Measurements from ENCODE around the gene PRKAG2. TPM values are rescaled to one million over a fixed set of nuclear protein-coding genes. Genes with fewer than 3 reads are reported as not detected.

PRKAG2 gene
- total and polyA plus RNA-seq, 9 donors = 9.3 to 37.7 (median 22.6) TPM

DNA sequence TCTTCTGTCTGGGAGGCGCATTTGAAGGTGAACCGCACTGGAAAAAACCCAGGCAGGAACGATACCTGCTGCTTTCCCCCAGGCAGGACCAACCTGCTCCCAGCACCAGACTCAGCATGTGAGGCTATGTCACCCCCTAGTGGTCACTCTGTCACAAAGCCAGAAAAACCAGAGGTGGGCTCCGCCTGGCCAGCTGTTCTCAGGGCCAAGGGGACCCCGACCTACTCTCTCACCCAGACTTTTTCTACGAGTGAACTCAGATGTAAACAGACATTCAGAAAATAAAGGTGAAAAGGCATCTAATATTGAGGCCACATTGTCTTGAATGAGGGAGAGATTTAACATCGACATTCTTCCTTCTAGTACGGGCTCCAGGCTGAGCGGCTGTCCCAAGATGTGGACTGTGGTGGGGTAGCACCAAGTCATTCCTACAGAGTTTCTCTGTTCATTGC, 117.3 kb downstream of the PRKAG2 start:
- no peak for TF ChIP-seq POLR2A (IDR thresholded peaks at IDR 0.05)
- TF ChIP-seq, protein P1, sequence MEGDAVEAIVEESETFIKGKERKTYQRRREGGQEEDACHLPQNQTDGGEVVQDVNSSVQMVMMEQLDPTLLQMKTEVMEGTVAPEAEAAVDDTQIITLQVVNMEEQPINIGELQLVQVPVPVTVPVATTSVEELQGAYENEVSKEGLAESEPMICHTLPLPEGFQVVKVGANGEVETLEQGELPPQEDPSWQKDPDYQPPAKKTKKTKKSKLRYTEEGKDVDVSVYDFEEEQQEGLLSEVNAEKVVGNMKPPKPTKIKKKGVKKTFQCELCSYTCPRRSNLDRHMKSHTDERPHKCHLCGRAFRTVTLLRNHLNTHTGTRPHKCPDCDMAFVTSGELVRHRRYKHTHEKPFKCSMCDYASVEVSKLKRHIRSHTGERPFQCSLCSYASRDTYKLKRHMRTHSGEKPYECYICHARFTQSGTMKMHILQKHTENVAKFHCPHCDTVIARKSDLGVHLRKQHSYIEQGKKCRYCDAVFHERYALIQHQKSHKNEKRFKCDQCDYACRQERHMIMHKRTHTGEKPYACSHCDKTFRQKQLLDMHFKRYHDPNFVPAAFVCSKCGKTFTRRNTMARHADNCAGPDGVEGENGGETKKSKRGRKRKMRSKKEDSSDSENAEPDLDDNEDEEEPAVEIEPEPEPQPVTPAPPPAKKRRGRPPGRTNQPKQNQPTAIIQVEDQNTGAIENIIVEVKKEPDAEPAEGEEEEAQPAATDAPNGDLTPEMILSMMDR (IDR thresholded peaks at IDR 0.05) = peak; percentile 79 to 85 (median 84)
- H3K4me3 ChIP-seq = no peak overlapping the region
- H3K9me3 ChIP-seq = no peaks in the 10 kb centered on the region
- DNase-seq = peak; percentile 64 to 71 (median 67)
- H3K27me3 ChIP-seq = no peaks in the 10 kb centered on the region
- H3K4me1 ChIP-seq (ENCODE audit: insufficient read depth) = peaks cover 30% of the 10 kb centered on the region
- 36 to 42% (median 40%) methylated on average over 9 of the region's 9 CpGs for WGBS, 3 donors
- no peak overlapping the region for H3K27ac ChIP-seq
- intact Hi-C loops (cut with DNase I) = loop anchor here (5.0 to 10.0 kb wide), 7 partner anchors 127 to 447 kb away; no protein-coding TSS in a partner anchor
- no peaks in the 10 kb centered on the region for H3K36me3 ChIP-seq

DNA sequence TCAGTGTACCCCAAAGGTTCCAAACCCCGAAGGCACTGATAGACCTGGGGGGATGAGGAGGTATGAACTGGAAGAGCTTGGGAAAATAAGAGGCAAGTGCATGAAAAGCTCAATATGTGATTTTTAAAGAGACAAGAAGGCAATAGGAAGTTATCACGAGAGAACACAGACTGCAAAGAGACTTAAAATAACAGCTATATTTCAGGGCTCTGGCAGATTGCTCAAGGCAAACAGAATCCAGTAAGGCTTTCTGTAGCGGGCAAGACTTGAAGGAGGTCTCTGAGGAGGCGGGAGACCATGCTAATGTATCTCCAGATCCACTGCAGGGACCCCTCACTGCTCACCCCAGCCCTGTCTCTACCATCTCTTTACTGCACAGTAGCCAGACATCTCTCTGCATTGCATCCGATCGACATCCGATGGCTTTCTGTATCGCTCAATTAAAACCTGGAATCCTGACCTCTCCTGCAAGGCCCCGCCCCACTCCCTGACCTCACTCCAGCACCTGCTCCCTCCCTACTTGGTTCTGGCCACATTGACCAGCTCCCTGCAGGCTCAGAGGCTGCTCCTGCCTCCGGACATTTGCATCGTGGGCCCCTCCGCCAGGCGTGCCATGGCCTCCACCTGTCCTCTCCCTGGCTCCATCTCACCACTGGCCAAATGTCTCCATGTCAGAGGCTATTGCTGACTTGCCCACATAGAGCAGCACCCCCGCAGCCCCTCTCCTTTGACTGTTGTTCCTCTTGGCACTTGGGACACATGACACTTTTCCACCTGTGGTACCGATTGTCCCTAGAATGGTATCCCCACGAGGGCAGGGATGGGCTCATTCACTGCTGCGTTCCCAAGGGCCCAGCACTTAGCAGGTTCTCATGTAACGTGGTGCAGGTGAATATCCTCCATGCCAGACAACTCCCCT, 118.0 kb downstream of the PRKAG2 start:
- intact Hi-C loops (cut with DNase I) = loop anchor here (5.0 to 10.0 kb wide), 6 partner anchors 127 to 394 kb away; no protein-coding TSS in a partner anchor
- no peak for DNase-seq
- no peaks in the 10 kb centered on the region for H3K27me3 ChIP-seq
- no peaks in the 10 kb centered on the region for H3K9me3 ChIP-seq
- no peak for TF ChIP-seq POLR2A (IDR thresholded peaks at IDR 0.05)
- H3K4me3 ChIP-seq = no peak overlapping the region
- H3K27ac ChIP-seq = no peak overlapping the region
- no peaks in the 10 kb centered on the region for H3K36me3 ChIP-seq
- peaks cover 36% of the 10 kb centered on the region for H3K4me1 ChIP-seq (ENCODE audit: insufficient read depth)
- 66 to 75% (median 67%) methylated on average over 18 of the region's 18 CpGs for WGBS, 3 donors

DNA sequence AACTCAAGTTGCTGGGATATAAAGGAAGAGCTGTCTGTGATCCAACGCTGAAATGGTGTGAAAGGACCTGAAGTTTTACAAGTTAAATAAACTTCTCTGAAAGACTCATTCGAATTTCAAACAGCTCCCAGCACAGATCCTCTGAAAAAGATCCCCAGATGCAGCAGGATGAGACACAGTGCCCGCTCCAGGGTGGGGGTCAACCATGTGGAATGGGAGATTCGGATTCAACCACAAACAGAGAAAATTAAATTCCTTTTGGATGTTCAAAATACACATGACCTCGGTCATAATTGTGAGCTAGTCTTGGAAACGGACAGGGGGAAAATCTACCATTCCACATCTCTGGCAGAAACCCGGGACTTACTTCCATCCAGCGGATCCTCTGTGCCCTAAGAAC, 119.6 kb downstream of the PRKAG2 start:
- Histone ChIP-seq H3K36me3 (no peaks in the 10 kb centered on the region), H3K9me3 (no peaks in the 10 kb centered on the region), H3K27me3 (no peaks in the 10 kb centered on the region), H3K4me3 (no peak overlapping the region), H3K27ac (peak overlapping the region in 1 of 2 donors; percentile 24), H3K4me1 (ENCODE audit: insufficient read depth) (peaks cover 36% of the 10 kb centered on the region)
- intact Hi-C loops (cut with DNase I) = loop anchor here (5.0 to 10.0 kb wide), 6 partner anchors 125 to 392 kb away; no protein-coding TSS in a partner anchor
- TF ChIP-seq EP300 (IDR thresholded peaks at IDR 0.05) (no peak), POLR2A (IDR thresholded peaks at IDR 0.05) (no peak)
- TF ChIP-seq, protein P1 (IDR thresholded peaks at IDR 0.05) = no peak
- DNase-seq = no peak
- WGBS, 3 donors = 12 to 27% (median 15%) methylated on average over 8 of the region's 8 CpGs

DNA sequence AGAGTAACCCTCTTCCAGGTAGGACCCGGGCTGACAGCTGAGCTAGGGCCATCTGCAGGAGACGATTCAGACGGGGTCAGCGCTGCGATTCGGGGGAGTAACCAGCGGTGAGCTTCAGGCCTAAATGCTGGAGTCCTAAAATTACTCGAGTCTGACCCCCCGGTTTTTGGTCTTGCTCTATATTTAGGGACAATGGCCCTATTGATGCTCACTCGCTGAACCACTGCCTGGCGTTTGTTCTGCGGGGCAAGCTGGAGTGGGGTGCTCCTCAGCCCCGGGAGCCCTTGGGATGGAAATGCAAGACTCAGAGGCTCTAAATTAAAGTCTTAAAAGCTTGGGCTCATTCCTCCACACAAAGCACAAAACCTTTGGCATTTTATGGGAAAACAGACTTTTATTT, 120.0 kb downstream of the PRKAG2 start:
- TF ChIP-seq EP300 (IDR thresholded peaks at IDR 0.05) (no peak), POLR2A (IDR thresholded peaks at IDR 0.05) (no peak)
- TF ChIP-seq, protein P1 (IDR thresholded peaks at IDR 0.05) = no peak
- H3K27me3 ChIP-seq = no peaks in the 10 kb centered on the region
- no peak for DNase-seq
- H3K4me3 ChIP-seq = no peak overlapping the region
- peak overlapping the region in 1 of 2 donors; percentile 24 for H3K27ac ChIP-seq
- peaks cover 36% of the 10 kb centered on the region for H3K4me1 ChIP-seq (ENCODE audit: insufficient read depth)
- no peaks in the 10 kb centered on the region for H3K36me3 ChIP-seq
- intact Hi-C loops (cut with DNase I) = loop anchor here (5.0 to 10.0 kb wide), 6 partner anchors 125 to 392 kb away; no protein-coding TSS in a partner anchor
- H3K9me3 ChIP-seq = no peaks in the 10 kb centered on the region
- WGBS, 3 donors = 23 to 58% (median 37%) methylated on average over 13 of the region's 13 CpGs
